NCI-H2227 (cell line): ENCODE data around the gene ARL17B.
"Not testable (repeated sequence)": the region's sequence is repeated elsewhere in the genome, so short reads cannot be mapped to it uniquely, and the experiment has no call there.

ENCODE experiments used
- DNase-seq: peaks from one replicate; lab custom pipeline; 2025; ENCODE audit not compliant: unreplicated experiment; lab: John Stamatoyannopoulos, UW

The ARL17B gene

GRCh38 chr17:46290906-46291546, 70.5 kb downstream of the ARL17B start:
- DNase-seq = not testable (repeated sequence)

- DNase-seq = not testable (repeated sequence)
These were observed 74.0 kb downstream of the ARL17B start for GRCh38 chr17:46287587-46287986.

GRCh38 chr17:46286764-46287221, 74.8 kb downstream of the ARL17B start:
- peak; percentile 77 for DNase-seq

- not testable (repeated sequence) for DNase-seq
These were observed 76.1 kb downstream of the ARL17B start for GRCh38 chr17:46285500-46285899.

GRCh38 chr17:46284467-46284866, 77.1 kb downstream of the ARL17B start:
- not testable (repeated sequence) for DNase-seq

- not testable (repeated sequence) for DNase-seq
These were observed 78.9 kb downstream of the ARL17B start for GRCh38 chr17:46282635-46283034.

GRCh38 chr17:46281336-46281735, 80.2 kb downstream of the ARL17B start:
- DNase-seq = not testable (repeated sequence)

- not testable (repeated sequence) for DNase-seq
These were observed 84.7 kb downstream of the ARL17B start for GRCh38 chr17:46276728-46277479.

- DNase-seq = no peak
These were observed 87.3 kb downstream of the ARL17B start for GRCh38 chr17:46274238-46274637.

- no peak for DNase-seq
These were observed 87.9 kb downstream of the ARL17B start for GRCh38 chr17:46273541-46274236.

GRCh38 chr17:46270032-46270431, 91.5 kb downstream of the ARL17B start:
- no peak for DNase-seq

GRCh38 chr17:46266656-46267544, 94.7 kb downstream of the ARL17B start:
- DNase-seq = peak; percentile 95

- peak; percentile 57 for DNase-seq
These were observed 95.4 kb downstream of the ARL17B start for GRCh38 chr17:46266063-46266655.

- DNase-seq = no peak
These were observed 96.9 kb downstream of the ARL17B start for GRCh38 chr17:46264456-46265198.

GRCh38 chr17:46262271-46262670, 99.3 kb downstream of the ARL17B start:
- DNase-seq = no peak

- peak; percentile 28 for DNase-seq
These were observed 101.5 kb downstream of the ARL17B start for GRCh38 chr17:46259845-46260661.

- not testable (repeated sequence) for DNase-seq
These were observed 105.2 kb downstream of the ARL17B start for GRCh38 chr17:46256369-46256768.

GRCh38 chr17:46254215-46254614, 107.4 kb downstream of the ARL17B start:
- not testable (repeated sequence) for DNase-seq

- DNase-seq = not testable (repeated sequence)
These were observed 107.8 kb downstream of the ARL17B start for GRCh38 chr17:46253722-46254121.
